Neural cell (in vitro differentiated cells): ENCODE results near the gene RFX3. TPM values are rescaled to one million over a fixed set of nuclear protein-coding genes. Genes with fewer than 3 reads are reported as not detected.

Source experiments
- H2AFZ ChIP-seq: fragments of 200-600, 300-800 bp; sonication (generic), shearing (Covaris generic); 2 replicates; pipeline ENCODE4 v1.6.0; 2014; ENCODE audit warnings: low read depth, mild to moderate bottlenecking, antibody characterized with exemption, low read length, moderate library complexity
- H3F3A ChIP-seq: fragments of 200-600 bp; shearing (Covaris generic); 2 replicates; pipeline ENCODE4 v1.6.1; 2016; ENCODE audit warnings: mild to moderate bottlenecking, moderate library complexity, mixed read lengths, antibody characterized with exemption, low read length; ENCODE audit not compliant: insufficient read depth, poor library complexity, severe bottlenecking
- H3K27ac ChIP-seq: fragments of 200-600, 300-800 bp; sonication (generic), shearing (Covaris generic); 2 replicates; pipeline ENCODE4 v1.5.1; 2014; ENCODE audit warnings: mild to moderate bottlenecking, low read length, moderate library complexity
- H3K27me3 ChIP-seq: fragments of 300-800, 200-600 bp; sonication (generic), shearing (Covaris generic); 2 replicates; pipeline ENCODE4 v1.6.0; 2014; ENCODE audit warnings: mild to moderate bottlenecking, low read depth, low read length, moderate library complexity; ENCODE audit not compliant: insufficient read depth
- H3K36me3 ChIP-seq: fragments of 300-800, 200-600 bp; sonication (generic), shearing (Covaris generic); 2 replicates; pipeline ENCODE4 v1.5.1; 2014; ENCODE audit warnings: mild to moderate bottlenecking, antibody characterized with exemption, low read length, moderate library complexity; ENCODE audit not compliant: insufficient read depth
- H3K4me2 ChIP-seq: fragments of 300-800, 200-600 bp; sonication (generic), shearing (Covaris generic); 2 replicates; pipeline ENCODE4 v1.6.0; 2014; ENCODE audit warnings: mild to moderate bottlenecking, low read length
- H3K4me3 ChIP-seq: fragments of 300-800, 200-600 bp; sonication (generic), shearing (Covaris generic); 2 replicates; pipeline ENCODE4 v1.5.1; 2014; ENCODE audit warnings: mild to moderate bottlenecking, low read length, moderate library complexity
- H3K79me2 ChIP-seq: fragments of 200-600 bp; shearing (Covaris generic); replicated peaks from 2 replicates; pipeline ENCODE4 v1.6.0; 2014; ENCODE audit warnings: mild to moderate bottlenecking, low read length, moderate library complexity; ENCODE audit not compliant: insufficient read depth
- H3K9ac ChIP-seq: fragments of 300-800, 200-600 bp; sonication (generic), shearing (Covaris generic); 2 replicates; pipeline ENCODE4 v1.6.1; 2016; ENCODE audit warnings: mild to moderate bottlenecking, low read length, mixed read lengths
- H3K9me2 ChIP-seq: fragments of 200-600 bp; shearing (Covaris generic); 2 replicates; pipeline ENCODE4 v1.6.1; 2016; ENCODE audit warnings: mild to moderate bottlenecking, low read length, mixed read lengths; ENCODE audit not compliant: insufficient read depth
- H3K9me3 ChIP-seq: fragments of 200-600, 300-800 bp; sonication (generic), shearing (Covaris generic); 2 replicates; pipeline ENCODE4 v1.6.1; 2016; ENCODE audit warnings: mild to moderate bottlenecking, mixed run types, low read length, moderate library complexity, mixed read lengths
- H4K20me1 ChIP-seq: fragments of 200-600 bp; shearing (Covaris generic); 2 replicates; pipeline ENCODE4 v1.6.1; 2016; ENCODE audit warnings: mild to moderate bottlenecking, mixed run types; ENCODE audit not compliant: insufficient read depth
- CTCF ChIP-seq: fragments of 450-650 bp; IDR thresholded peaks from 2 replicates; pipeline ENCODE4 v1.5.1; 2014; ENCODE audit warnings: antibody characterized with exemption, mild to moderate bottlenecking, moderate library complexity; ENCODE audit not compliant: poor library complexity, severe bottlenecking
- EP300 ChIP-seq: fragments of 450-650 bp; conservative IDR thresholded peaks from 2 replicates; pipeline ENCODE4 v1.6.1; 2014; ENCODE audit warnings: antibody characterized with exemption, mild to moderate bottlenecking, moderate library complexity; ENCODE audit not compliant: poor library complexity, severe bottlenecking
- EZH2 ChIP-seq: fragments of 200-600, 300-800 bp; shearing (Covaris generic), sonication (generic); IDR thresholded peaks from 2 replicates; pipeline ENCODE4 v1.6.1; 2014; ENCODE audit warnings: antibody characterized with exemption, low read length, borderline replicate concordance, mild to moderate bottlenecking; ENCODE audit not compliant: insufficient read depth, poor library complexity, severe bottlenecking
- MXI1 ChIP-seq: fragments of 450-650 bp; conservative IDR thresholded peaks from 2 replicates; pipeline ENCODE4 v1.6.1; 2014; ENCODE audit warnings: antibody characterized with exemption, mild to moderate bottlenecking; ENCODE audit not compliant: poor library complexity, severe bottlenecking
- POLR2AphosphoS5 ChIP-seq: IDR thresholded peaks from 2 replicates; pipeline ENCODE4 v1.6.1; 2012
- RAD21 ChIP-seq: fragments of 450-650 bp; conservative IDR thresholded peaks from 2 replicates; pipeline ENCODE4 v1.6.1; 2014; ENCODE audit warnings: antibody characterized with exemption, mild to moderate bottlenecking, moderate library complexity
- REST ChIP-seq: IDR thresholded peaks from 2 replicates; pipeline ENCODE4 v1.6.1; 2012; ENCODE audit warnings: borderline replicate concordance
- SMC3 ChIP-seq: fragments of 450-650 bp; conservative IDR thresholded peaks from 2 replicates; pipeline ENCODE4 v1.6.1; 2014; ENCODE audit warnings: antibody characterized with exemption, mild to moderate bottlenecking, moderate library complexity; ENCODE audit not compliant: poor library complexity
- TAF1 ChIP-seq: IDR thresholded peaks from 2 replicates; pipeline ENCODE4 v1.6.1; 2012; ENCODE audit warnings: low read depth
- polyA plus RNA-seq: library from polyadenylated mRNA; depleted of rRNA; stranded (reverse); fragments of >200 nt; gene quantifications from 2 replicates; pipeline ENCODE4 v1.2.3, GENCODE V29; 2014

The RFX3 gene
- polyA plus RNA-seq, 1 donor from 2014 or later = 27.6 TPM

DNA sequence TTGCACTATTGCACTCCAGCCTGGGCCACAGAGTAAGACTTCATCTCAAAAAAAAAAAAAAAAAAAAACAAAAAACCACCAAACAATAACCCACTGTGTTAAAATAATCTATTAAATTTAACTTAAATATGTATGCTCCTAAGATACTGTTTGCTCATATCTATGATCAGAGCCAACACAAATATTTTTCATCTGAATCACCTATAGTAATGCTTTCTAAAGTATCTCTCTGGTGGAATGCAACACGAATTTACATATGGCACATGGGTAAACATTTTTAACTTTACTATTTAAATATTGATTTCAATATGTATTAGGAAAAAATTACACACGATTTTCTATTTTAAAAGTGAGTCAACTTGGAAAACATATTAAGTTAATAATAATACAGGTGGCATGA is 196.4 kb downstream of the RFX3 start:
- Histone ChIP-seq H3K79me2 (no peaks in the 10 kb centered on the region), H3K4me3 (no peak overlapping the region), H3K27ac (no peak overlapping the region), H4K20me1 (no peaks in the 10 kb centered on the region), H3K27me3 (no peaks in the 10 kb centered on the region), H3K9me2 (no peaks in the 10 kb centered on the region), H3K9me3 (no peaks in the 10 kb centered on the region), H3K36me3 (no peaks in the 10 kb centered on the region), H3F3A (no peaks in the 10 kb centered on the region), H2AFZ (no peak overlapping the region), H3K4me2 (no peak overlapping the region), H3K9ac (no peak overlapping the region)
- TF ChIP-seq POLR2AphosphoS5 (no peak), EP300 (no peak), CTCF (no peak), MXI1 (no peak), EZH2 (no peak), SMC3 (no peak)

DNA sequence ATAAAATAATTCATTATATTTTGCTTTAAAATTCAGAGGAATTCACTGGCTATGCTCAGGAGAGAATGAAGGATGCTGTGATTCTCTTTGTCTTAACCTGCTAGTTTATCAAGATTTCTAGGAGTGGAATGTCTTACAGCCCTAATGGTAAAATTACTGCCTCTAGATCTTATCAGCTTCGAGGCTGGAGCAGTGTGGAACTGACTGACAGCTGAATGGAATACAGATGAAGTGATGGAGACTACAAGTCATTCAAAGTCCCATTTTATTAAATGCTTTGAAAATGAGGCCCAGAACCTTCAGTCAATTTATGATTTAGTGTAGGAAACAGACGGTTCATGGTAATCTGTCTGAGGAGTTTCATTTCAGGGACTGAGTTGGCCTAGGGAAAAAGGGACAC is 202.1 kb downstream of the RFX3 start:
- H3K9me3 ChIP-seq = no peaks in the 10 kb centered on the region
- TF ChIP-seq EP300 (peak; percentile 93), POLR2AphosphoS5 (peak; percentile 81), RAD21 (no peak), CTCF (no peak), TAF1 (no peak), EZH2 (no peak), MXI1 (no peak), SMC3 (no peak), REST (peak; percentile 66)
- H3K9me2 ChIP-seq = no peaks in the 10 kb centered on the region
- no peaks in the 10 kb centered on the region for H3K27me3 ChIP-seq
- H3K4me3 ChIP-seq = peak overlapping the region; percentile 34
- peak overlapping the region; percentile 62 for H3K4me2 ChIP-seq
- peaks cover 11% of the 10 kb centered on the region for H3F3A ChIP-seq
- no peak overlapping the region for H2AFZ ChIP-seq
- peak overlapping the region; percentile 77 for H3K27ac ChIP-seq
- H3K79me2 ChIP-seq = no peaks in the 10 kb centered on the region
- peak overlapping the region; percentile 33 for H3K9ac ChIP-seq
- no peaks in the 10 kb centered on the region for H3K36me3 ChIP-seq
- H4K20me1 ChIP-seq = no peaks in the 10 kb centered on the region
